PC-9 (cell line): ENCODE results near the gene GPD2.

Experiments
- EZH2 ChIP-seq: fragments of 200-600 bp; sonication (generic); IDR thresholded peaks from 2 replicates; pipeline ENCODE4 v1.8.0; 2017; ENCODE audit warnings: antibody characterized with exemption, low read depth
- TF ChIP-seq, protein P1 (sequence below): fragments of 200-600 bp; sonication (generic); conservative IDR thresholded peaks from 2 replicates; pipeline ENCODE4 v1.6.1; 2017; ENCODE audit warnings: mixed run types, antibody characterized with exemption, mild to moderate bottlenecking, moderate library complexity

- TF ChIP-seq, protein P1, sequence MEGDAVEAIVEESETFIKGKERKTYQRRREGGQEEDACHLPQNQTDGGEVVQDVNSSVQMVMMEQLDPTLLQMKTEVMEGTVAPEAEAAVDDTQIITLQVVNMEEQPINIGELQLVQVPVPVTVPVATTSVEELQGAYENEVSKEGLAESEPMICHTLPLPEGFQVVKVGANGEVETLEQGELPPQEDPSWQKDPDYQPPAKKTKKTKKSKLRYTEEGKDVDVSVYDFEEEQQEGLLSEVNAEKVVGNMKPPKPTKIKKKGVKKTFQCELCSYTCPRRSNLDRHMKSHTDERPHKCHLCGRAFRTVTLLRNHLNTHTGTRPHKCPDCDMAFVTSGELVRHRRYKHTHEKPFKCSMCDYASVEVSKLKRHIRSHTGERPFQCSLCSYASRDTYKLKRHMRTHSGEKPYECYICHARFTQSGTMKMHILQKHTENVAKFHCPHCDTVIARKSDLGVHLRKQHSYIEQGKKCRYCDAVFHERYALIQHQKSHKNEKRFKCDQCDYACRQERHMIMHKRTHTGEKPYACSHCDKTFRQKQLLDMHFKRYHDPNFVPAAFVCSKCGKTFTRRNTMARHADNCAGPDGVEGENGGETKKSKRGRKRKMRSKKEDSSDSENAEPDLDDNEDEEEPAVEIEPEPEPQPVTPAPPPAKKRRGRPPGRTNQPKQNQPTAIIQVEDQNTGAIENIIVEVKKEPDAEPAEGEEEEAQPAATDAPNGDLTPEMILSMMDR, result no peak
- no peak for TF ChIP-seq EZH2
Measured at GRCh38 chr2:156541706-156542105, 105.5 kb downstream of the GPD2 start.
